NCI-H774 (cell line): Measurements from ENCODE around the gene SERPINB5.

Source experiments
- DNase-seq: peaks from one replicate; lab custom pipeline; 2025; lab: John Stamatoyannopoulos, UW

Gene SERPINB5

GRCh38 chr18:63528863-63529492 lies 52.2 kb downstream of the SERPINB5 start:
- no peak for DNase-seq

- no peak for DNase-seq
Measured at GRCh38 chr18:63532471-63532870, 55.7 kb downstream of the SERPINB5 start.

- no peak for DNase-seq
Measured at GRCh38 chr18:63534615-63535014, 57.9 kb downstream of the SERPINB5 start.

GRCh38 chr18:63539904-63540510 lies 63.2 kb downstream of the SERPINB5 start:
- no peak for DNase-seq

- no peak for DNase-seq
Measured at GRCh38 chr18:63542069-63542468, 65.3 kb downstream of the SERPINB5 start, which contains the start of gene SERPINB12. TSS of gene SERPINB12 (plus strand) at chr18:63542369. CDS start at chr18:63556160, 13,791 bp downstream.

- no peak for DNase-seq
Measured at GRCh38 chr18:63544017-63544416, 67.3 kb downstream of the SERPINB5 start.

- DNase-seq = no peak
Measured at GRCh38 chr18:63545000-63545399, 68.2 kb downstream of the SERPINB5 start.

GRCh38 chr18:63550068-63550467 lies 73.3 kb downstream of the SERPINB5 start:
- no peak for DNase-seq

GRCh38 chr18:63551769-63552168 lies 75.0 kb downstream of the SERPINB5 start:
- DNase-seq = no peak

- DNase-seq = no peak
Measured at GRCh38 chr18:63552581-63552980, 75.8 kb downstream of the SERPINB5 start.

GRCh38 chr18:63553081-63553480 lies 76.3 kb downstream of the SERPINB5 start:
- no peak for DNase-seq
